22Rv1 (cell line): ENCODE data around the gene STKLD1.
A peak's percentile ranks its signal among the peaks of the same experiment; 100 is the strongest.

ENCODE experiments used
- CTCF ChIP-seq: fragments of 450-650 bp; IDR thresholded peaks from 2 replicates; pipeline ENCODE4 v1.5.1; 2017; ENCODE audit warnings: mild to moderate bottlenecking
- ZFX ChIP-seq: fragments of 450-650 bp; IDR thresholded peaks from 2 replicates; pipeline ENCODE4 v1.6.1; 2017; ENCODE audit warnings: antibody characterized with exemption, borderline replicate concordance

- TF ChIP-seq CTCF (peak; percentile 16), ZFX (no peak)
Observed at GRCh38 chr9:133342069-133342406, 34.1 kb upstream of the STKLD1 start.
